ENCODE measurements around the gene SCGB1C2.

The SCGB1C2 gene

DNA sequence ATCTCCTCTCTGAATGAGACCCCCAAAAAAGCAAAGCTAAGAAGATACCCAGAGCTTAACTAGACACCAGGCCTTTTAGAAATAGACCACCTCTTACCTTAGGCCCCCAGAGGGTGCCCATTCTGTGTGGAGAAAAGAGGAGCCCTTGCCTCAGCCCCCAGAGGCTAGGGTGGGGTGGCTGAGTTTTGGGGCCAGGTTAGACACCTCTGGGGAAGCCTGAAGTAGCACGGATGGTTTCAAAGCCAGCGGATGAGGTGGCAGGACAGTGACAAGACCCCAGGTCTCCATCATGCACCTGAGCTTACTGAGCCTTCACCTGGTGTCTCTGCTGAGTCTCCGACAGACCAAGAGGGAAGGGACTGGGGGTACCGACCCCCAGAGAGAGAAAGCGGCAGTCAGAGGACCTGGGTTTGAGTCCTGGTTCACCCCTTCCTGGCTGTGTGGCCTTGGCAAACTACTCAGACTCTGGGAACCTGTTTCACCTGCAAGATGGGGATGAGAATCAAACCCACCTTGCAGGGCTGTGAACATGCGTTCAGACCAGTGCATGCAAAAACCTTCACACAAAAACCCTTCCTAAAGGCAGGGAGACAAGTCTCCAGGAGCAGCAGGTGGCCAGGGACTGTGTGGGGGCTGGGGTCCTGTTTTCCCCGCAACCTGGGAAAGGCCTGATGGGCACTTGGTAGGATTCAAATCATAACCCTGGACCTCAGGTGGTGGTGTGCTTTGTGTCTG is 7.7 kb downstream of the SCGB1C2 start:
- Mint-ChIP-seq H3K27ac (no peak overlapping the region), H3K27me3 (peaks cover 13% of the 10 kb centered on the region), H3K4me1 (ENCODE audit: low read depth) (no peaks in the 10 kb centered on the region), H3K36me3 (ENCODE audit: low read depth) (no peaks in the 10 kb centered on the region), H3K4me3 (no peak overlapping the region), H3K9me3 (no peaks in the 10 kb centered on the region)
- intact Hi-C loops (cut with micrococcal nuclease): loop anchor here (5.0 kb wide), 1 partner anchor 552 kb away; no protein-coding TSS in a partner anchor

DNA sequence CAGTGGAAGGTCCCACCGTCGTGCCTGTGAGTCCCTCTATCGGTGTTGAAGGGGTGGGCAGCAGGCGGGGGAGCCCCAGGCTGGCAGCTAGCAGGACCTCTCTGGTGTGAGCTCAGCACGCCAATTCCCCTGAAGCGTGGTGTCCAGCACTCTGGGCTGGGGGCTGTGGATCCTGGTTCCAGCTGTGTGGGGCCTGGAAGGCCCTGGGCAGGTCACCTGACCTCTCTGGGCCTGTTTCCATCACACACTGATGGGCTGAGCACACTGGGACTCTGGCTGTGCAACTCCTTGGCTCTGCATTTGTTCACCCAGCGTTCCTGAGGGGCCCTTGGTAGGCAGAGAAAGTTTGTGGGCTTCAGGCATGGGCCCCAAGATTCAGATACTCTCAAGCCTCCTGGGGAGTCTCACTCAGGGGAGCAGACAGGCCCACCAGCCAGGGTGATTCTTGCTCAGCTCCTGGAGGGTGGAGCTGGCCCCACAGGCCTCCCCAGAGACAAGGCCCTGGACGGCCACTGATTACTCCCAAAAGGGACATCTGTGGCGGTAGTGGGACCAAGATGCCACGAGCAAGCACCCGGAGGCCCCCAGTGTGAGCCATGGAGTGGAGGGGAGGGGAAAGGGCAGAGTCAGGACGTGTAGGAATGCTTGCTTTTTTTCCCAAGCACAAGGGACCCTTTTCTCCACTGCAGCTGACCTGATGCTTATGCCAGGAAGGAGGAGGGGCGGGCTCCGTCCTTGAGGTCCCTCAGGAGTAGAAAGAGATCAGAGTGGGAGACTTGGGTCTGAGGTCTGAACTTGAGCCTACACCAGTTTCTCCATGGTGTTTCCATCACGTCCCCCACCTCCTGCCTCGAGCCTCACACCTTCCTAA is 8.5 kb downstream of the SCGB1C2 start:
- Mint-ChIP-seq H3K9me3 (no peaks in the 10 kb centered on the region), H3K36me3 (ENCODE audit: low read depth) (no peaks in the 10 kb centered on the region), H3K27ac (no peak overlapping the region), H3K27me3 (peaks cover 13% of the 10 kb centered on the region), H3K4me1 (ENCODE audit: low read depth) (no peaks in the 10 kb centered on the region), H3K4me3 (no peak overlapping the region)
- intact Hi-C loops (cut with micrococcal nuclease): no loop called here

DNA sequence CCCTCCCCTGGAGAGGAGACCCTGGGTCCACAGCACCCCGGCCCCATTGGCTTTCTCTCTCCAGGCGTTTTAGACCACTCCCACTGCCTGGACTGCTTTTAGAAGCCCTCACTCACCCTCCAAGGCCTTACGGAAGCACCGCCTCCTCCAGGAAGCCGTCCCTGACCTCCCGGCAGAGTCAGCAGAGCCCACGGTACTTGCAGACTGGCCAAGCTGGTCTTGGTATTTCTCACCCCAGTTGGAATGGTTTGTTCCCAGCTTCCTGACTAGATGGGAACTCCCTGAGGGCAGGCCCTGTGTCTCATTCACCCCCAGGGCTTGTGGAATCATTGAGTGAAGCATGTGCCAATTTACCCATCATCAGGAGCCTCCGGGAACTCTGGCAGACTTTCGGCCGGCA is 9.2 kb downstream of the SCGB1C2 start:
- Mint-ChIP-seq H3K4me1 (ENCODE audit: low read depth) (no peaks in the 10 kb centered on the region), H3K4me3 (no peak overlapping the region), H3K27ac (no peak overlapping the region), H3K36me3 (ENCODE audit: low read depth) (no peaks in the 10 kb centered on the region), H3K9me3 (no peaks in the 10 kb centered on the region), H3K27me3 (peaks cover 14% of the 10 kb centered on the region)
- intact Hi-C loops (cut with micrococcal nuclease): no loop called here

DNA sequence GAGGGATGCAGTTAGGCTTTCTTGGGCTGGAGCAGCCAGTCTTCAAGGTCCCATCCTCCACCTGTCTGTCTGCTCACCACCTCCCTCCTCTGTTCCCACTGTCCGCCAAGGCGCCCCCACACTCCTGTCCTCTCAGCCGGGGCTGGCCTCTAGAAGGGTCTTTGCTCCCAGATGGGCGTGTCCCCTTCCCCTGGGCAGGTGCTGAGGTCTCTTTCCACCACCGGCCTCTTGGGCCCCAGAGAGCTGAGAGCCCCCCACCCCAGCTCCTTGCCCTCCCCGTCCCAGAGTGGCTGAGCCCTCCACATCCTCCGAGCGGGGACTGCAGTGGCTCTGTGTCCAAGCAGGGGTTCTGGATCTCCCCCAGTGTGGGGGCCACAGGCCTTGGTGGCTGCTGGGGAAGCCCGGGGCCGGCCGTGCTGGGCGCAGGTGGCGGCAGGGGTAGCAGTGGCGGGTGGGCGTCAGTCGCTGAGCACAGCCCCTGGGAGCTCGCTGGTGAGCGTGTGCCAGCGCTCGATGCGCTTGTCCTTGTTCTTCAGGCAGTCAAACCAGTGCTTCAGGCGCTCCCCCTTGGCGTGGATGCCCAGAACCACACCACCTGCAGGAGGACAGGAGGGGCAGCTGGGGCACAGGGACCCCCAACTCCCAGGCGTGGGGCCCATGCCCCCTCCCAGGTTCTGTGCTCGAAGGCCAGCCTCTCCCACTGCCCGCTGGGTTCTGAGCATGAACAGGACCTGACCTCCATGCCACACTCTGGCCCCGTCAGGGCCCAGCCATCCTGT is 9.8 kb downstream of the SCGB1C2 start:
- H3K27ac Mint-ChIP-seq: no peak overlapping the region

DNA sequence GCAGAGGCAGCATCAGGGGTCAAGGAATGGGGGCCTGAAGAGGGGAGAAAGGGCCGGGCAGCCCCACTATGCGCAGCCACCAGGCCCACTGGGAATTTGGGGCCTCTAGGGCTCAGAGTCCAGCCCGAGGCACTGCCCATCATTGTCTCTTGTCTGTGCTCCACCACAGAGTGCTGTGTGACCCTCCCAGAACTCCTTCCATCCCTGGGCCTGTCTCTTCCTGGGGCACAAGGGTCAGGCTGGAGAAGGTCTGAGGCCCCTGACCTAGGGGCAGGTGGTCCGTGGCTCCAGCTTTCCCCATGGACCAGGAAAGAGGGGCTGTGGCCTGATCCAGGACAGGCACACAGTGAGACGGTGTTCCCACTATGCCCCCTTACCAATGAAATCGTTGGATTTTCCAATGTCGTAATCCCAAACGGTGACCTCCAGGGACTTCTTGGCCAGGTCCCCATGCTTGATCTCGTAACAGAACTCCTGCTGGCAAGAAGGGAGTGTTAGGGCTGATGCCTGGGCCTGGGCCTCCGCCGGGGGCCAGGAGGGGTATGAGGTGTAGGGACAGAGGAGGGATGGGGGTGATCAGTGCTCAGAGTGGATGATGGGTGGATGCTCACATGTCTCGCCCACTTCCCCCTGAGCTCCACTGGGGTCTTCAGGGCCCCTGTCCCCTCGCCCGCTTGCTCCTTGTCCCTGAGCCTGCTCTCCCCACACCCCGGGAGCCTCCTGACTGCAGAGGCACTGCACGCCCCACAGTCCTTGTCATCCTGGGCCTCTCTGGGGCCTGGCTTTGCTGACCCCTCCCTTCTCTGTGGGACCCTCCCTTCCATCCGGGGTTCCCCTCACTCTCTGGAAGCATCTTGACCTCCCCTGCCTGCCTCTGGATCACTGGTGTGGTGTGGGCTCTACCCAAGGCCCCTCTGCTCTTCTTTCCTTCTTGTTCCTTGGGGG is 10.7 kb downstream of the SCGB1C2 start:
- H3K9me3 Mint-ChIP-seq: no peaks in the 10 kb centered on the region
- no peak overlapping the region for H3K4me3 Mint-ChIP-seq
- no peak overlapping the region for H3K27ac Mint-ChIP-seq
- peaks cover 17% of the 10 kb centered on the region for H3K27me3 Mint-ChIP-seq
- H3K36me3 Mint-ChIP-seq (ENCODE audit: low read depth): no peaks in the 10 kb centered on the region
- intact Hi-C loops (cut with micrococcal nuclease): no loop called here
- H3K4me1 Mint-ChIP-seq (ENCODE audit: low read depth): no peaks in the 10 kb centered on the region

More for the DNA sequence above, 9.8 kb downstream of the SCGB1C2 start:
- peaks cover 20% of the 10 kb centered on the region for H3K27me3 Mint-ChIP-seq
- intact Hi-C loops (cut with micrococcal nuclease): no loop called here
- H3K4me1 Mint-ChIP-seq (ENCODE audit: low read depth): no peaks in the 10 kb centered on the region
- H3K36me3 Mint-ChIP-seq (ENCODE audit: low read depth): no peaks in the 10 kb centered on the region
- no peaks in the 10 kb centered on the region for H3K9me3 Mint-ChIP-seq
- no peak overlapping the region for H3K4me3 Mint-ChIP-seq

DNA sequence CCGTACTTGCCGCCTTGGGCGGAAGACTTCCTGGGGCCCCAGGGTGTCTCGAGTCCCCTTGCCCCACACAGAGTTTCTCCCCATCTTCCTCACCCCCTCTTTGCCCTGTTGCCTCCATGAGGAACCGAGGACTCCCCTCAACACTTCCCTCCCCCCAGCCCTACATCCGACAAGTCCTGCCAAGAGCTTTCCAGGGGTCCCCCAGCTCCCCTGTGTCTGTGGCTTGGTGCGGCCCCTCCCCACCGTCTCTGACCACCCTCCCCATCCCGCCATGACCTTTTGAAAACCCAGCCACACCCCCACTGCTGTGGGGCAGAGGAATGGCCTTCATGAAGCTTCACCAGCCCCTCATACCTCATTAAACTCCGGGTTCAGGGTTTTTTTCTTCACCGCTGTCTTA is 11.4 kb downstream of the SCGB1C2 start:
- Mint-ChIP-seq H3K27ac (no peak overlapping the region), H3K4me3 (no peak overlapping the region), H3K27me3 (peaks cover 10% of the 10 kb centered on the region), H3K36me3 (ENCODE audit: low read depth) (no peaks in the 10 kb centered on the region), H3K4me1 (ENCODE audit: low read depth) (no peaks in the 10 kb centered on the region), H3K9me3 (no peaks in the 10 kb centered on the region)
- intact Hi-C loops (cut with micrococcal nuclease): no loop called here

DNA sequence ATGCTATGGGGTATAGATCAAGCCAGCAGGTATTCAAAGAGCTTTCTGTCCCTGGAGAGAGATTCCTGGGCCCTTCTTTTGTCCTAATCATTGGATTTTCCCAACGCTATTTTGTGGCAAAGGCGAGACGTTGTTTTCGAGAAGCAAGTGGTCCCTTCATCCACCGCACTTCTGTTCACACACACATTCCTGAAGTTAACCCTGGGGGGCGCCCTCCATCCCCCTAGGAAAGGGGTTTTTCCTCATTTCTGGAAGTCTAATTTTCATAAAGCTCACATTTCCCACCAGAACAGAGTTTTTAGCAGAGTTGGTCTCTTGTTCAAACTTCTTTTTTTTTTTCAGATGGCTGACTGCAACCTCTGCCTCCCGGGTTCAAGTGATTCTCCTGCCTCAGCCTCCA is 11.9 kb downstream of the SCGB1C2 start:
- no peak overlapping the region for H3K27ac Mint-ChIP-seq
- intact Hi-C loops (cut with micrococcal nuclease): no loop called here

DNA sequence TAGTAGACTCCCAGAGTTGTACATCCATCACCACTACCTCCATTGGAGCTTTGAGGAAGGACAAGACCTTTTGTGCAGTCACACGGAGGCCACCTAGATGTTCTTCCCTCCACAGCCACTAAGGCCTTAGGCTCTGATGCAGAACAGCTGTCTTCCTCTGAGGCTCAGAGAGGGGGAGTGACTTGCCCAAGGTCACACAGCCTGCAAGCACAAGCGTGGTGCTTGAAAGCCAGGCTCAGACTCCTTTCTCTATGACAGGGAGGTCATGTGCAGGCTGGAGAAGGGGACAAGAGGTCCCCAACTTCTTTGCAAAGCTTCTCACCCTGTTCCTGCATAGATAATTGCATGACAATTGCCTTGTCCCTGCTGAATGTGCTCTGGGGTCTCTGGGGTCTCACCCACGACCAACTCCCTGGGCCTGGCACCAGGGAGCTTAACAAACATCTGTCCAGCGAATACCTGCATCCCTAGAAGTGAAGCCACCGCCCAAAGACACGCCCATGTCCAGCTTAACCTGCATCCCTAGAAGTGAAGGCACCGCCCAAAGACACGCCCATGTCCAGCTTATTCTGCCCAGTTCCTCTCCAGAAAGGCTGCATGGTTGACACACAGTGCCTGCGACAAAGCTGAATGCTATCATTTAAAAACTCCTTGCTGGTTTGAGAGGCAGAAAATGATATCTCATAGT is 12.7 kb downstream of the SCGB1C2 start:
- intact Hi-C loops (cut with micrococcal nuclease): no loop called here
- Mint-ChIP-seq H3K9me3 (no peaks in the 10 kb centered on the region), H3K4me1 (ENCODE audit: low read depth) (no peaks in the 10 kb centered on the region), H3K27ac (no peak overlapping the region), H3K27me3 (peaks cover 10% of the 10 kb centered on the region), H3K4me3 (no peak overlapping the region), H3K36me3 (ENCODE audit: low read depth) (no peaks in the 10 kb centered on the region)

More for the DNA sequence above, 11.9 kb downstream of the SCGB1C2 start:
- H3K4me1 Mint-ChIP-seq (ENCODE audit: low read depth): no peaks in the 10 kb centered on the region
- H3K27me3 Mint-ChIP-seq: peaks cover 10% of the 10 kb centered on the region
- H3K4me3 Mint-ChIP-seq: no peak overlapping the region
- no peaks in the 10 kb centered on the region for H3K36me3 Mint-ChIP-seq (ENCODE audit: low read depth)
- H3K9me3 Mint-ChIP-seq: no peaks in the 10 kb centered on the region

DNA sequence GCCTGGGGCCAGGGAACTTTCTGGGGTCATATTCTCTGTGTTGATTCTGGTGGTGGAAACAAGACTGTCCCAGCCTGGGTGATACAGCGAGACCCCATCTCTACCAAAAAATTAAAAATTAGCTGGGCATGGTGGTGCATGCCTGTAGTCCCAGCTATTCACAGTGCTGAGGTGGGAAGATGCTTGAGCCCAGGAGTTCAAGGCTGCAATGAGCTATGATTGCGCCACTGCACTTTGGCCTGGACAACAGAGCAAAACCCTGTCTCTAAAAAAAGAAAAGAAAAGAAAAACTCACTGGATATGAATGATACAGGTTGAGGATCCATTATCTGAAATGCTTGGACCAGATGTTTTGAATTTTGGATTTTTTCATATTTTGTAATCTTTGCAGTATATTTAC is 13.6 kb downstream of the SCGB1C2 start:
- Mint-ChIP-seq H3K9me3 (no peaks in the 10 kb centered on the region), H3K36me3 (ENCODE audit: low read depth) (no peaks in the 10 kb centered on the region), H3K4me3 (no peak overlapping the region), H3K27ac (no peak overlapping the region), H3K27me3 (peaks cover 8% of the 10 kb centered on the region), H3K4me1 (ENCODE audit: low read depth) (no peaks in the 10 kb centered on the region)
- intact Hi-C loops (cut with micrococcal nuclease): no loop called here

DNA sequence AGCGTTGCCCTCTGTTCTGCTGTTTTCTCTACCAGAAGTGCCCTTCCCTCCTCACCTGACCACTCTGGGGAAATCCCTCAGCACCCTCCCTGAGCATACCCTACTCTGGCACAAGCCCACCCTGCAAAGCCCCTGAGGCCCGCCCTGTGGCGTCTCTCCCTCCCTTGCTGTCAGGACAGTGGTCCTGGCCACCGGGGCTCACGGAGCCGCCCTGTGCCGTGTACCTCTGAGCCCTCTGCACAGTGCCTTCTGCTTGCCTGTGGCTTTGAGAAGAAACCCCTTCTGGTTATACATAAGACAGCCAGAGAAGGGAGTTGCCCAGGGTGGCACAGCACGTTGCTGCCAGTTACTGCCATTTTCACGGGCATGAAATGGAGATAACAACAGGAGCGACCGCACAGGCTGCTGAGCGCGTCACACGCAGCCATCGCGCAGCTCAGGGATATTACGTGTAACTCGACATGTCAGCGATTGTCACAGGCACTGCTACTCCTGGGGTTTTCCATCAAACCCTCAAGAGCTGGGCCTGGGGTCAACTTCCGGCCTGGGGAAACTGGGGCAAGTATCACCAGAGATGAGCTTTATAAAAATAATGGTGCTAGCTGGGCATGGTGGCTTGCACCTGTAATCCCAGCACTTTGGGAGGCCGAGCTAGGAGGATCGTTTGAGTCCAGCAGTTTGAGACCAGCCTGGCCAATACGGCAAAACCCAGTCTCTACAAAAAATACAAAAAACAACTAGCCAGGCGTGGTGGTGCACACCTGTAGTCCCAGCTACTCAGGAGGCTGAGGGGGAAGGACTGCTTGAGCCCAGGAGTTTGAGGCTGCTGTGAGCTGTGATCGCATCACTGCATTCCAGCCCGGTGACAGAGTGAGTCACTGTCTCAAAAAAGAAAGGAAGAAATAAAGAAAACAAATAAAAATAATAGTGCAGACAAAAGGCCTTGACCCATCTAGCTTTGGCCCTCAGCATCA is 14.8 kb downstream of the SCGB1C2 start:
- peak overlapping the region; percentile 28 for H3K27ac Mint-ChIP-seq
- intact Hi-C loops (cut with micrococcal nuclease): no loop called here
- H3K4me1 Mint-ChIP-seq (ENCODE audit: low read depth): no peaks in the 10 kb centered on the region
- H3K4me3 Mint-ChIP-seq: no peak overlapping the region
- no peaks in the 10 kb centered on the region for H3K36me3 Mint-ChIP-seq (ENCODE audit: low read depth)
- H3K9me3 Mint-ChIP-seq: no peaks in the 10 kb centered on the region
- peaks cover 8% of the 10 kb centered on the region for H3K27me3 Mint-ChIP-seq

DNA sequence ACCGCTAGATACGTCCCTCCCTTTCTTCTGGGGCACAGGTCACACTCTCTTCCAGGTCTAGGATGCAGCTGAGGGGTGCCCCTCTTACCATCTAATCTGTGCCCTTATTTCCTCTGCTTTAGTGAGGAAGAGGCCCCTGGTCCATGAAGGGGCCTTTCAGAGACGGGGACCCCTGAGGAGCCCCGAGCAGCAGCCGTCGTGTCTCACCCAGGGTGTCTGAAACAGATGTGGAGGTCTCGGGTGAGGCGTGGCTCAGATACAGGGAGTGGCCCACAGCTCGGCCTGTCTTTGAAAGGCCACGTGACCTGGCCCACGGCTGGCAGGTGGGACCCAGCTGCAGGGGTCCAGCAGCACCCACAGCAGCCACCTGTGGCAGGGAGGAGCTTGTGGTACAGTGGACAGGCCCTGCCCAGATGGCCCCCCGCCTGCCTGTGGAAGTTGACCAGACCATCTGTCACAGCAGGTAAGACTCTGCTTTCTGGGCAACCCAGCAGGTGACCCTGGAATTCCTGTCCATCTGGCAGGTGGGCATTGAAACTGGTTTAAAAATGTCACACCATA is 15.6 kb downstream of the SCGB1C2 start:
- intact Hi-C loops (cut with micrococcal nuclease): no loop called here
- Mint-ChIP-seq H3K9me3 (no peaks in the 10 kb centered on the region), H3K27me3 (peaks cover 7% of the 10 kb centered on the region), H3K4me3 (no peak overlapping the region), H3K36me3 (ENCODE audit: low read depth) (no peaks in the 10 kb centered on the region), H3K4me1 (ENCODE audit: low read depth) (no peaks in the 10 kb centered on the region), H3K27ac (no peak overlapping the region)

DNA sequence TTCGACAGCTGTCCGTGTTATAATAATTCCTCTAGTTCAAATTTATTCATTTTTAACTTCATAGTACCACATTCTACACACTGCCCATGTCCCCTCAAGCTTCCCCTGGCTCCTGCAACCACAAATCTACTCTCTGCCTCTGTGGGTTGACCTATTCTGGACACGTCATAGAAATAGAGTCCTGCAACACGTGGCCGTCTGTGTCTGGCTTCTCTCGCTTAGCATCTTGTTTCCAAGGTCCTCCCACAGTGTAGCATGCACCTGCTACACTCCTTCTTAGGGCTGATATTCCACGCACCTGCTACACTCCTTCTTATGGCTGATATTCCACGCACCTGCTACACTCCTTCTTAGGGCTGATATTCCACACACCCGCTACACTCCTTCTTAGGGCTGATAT is 16.5 kb downstream of the SCGB1C2 start:
- no peaks in the 10 kb centered on the region for H3K9me3 Mint-ChIP-seq
- H3K27ac Mint-ChIP-seq: no peak overlapping the region
- H3K4me1 Mint-ChIP-seq (ENCODE audit: low read depth): no peaks in the 10 kb centered on the region
- H3K27me3 Mint-ChIP-seq: peaks cover 7% of the 10 kb centered on the region
- no peak overlapping the region for H3K4me3 Mint-ChIP-seq
- H3K36me3 Mint-ChIP-seq (ENCODE audit: low read depth): no peaks in the 10 kb centered on the region
- intact Hi-C loops (cut with micrococcal nuclease): no loop called here
